NCI-H128 (cell line): ENCODE data around the gene CAMK2N2.

Experiments
- DNase-seq: peaks from one replicate; lab custom pipeline; 2025; ENCODE audit not compliant: unreplicated experiment; lab: John Stamatoyannopoulos, UW

Gene CAMK2N2

GRCh38 chr3:184240384-184241140, 20.8 kb downstream of the CAMK2N2 start:
- no peak for DNase-seq

GRCh38 chr3:184239708-184240107, 21.6 kb downstream of the CAMK2N2 start:
- DNase-seq: no peak

- DNase-seq: no peak
These were observed 22.1 kb downstream of the CAMK2N2 start for GRCh38 chr3:184239221-184239620.

GRCh38 chr3:184238246-184238818, 23.0 kb downstream of the CAMK2N2 start:
- no peak for DNase-seq

- DNase-seq: no peak
These were observed 23.5 kb downstream of the CAMK2N2 start for GRCh38 chr3:184237807-184238206.

GRCh38 chr3:184237211-184237610, 24.1 kb downstream of the CAMK2N2 start:
- no peak for DNase-seq

- no peak for DNase-seq
These were observed 24.7 kb downstream of the CAMK2N2 start for GRCh38 chr3:184236636-184237035.

- DNase-seq: no peak
These were observed 25.3 kb downstream of the CAMK2N2 start for GRCh38 chr3:184236033-184236410.

GRCh38 chr3:184235381-184236032, 25.8 kb downstream of the CAMK2N2 start:
- no peak for DNase-seq

- no peak for DNase-seq
These were observed 26.5 kb downstream of the CAMK2N2 start for GRCh38 chr3:184234671-184235380.

- no peak for DNase-seq
These were observed 27.1 kb downstream of the CAMK2N2 start for GRCh38 chr3:184234224-184234623.

- DNase-seq: no peak
These were observed 28.1 kb downstream of the CAMK2N2 start for GRCh38 chr3:184233127-184233843.

- no peak for DNase-seq
These were observed 29.7 kb downstream of the CAMK2N2 start for GRCh38 chr3:184231671-184232070.

- DNase-seq: no peak
These were observed 30.5 kb downstream of the CAMK2N2 start for GRCh38 chr3:184230603-184231528.

- DNase-seq: no peak
These were observed 31.2 kb downstream of the CAMK2N2 start for GRCh38 chr3:184230081-184230602.

- DNase-seq: peak; percentile 72
These were observed 31.8 kb downstream of the CAMK2N2 start, which contains the start of gene VWA5B2 for GRCh38 chr3:184229394-184230080. VWA5B2 (plus strand) TSS chr3:184229585; CDS start chr3:184230529, 944 bp downstream.

GRCh38 chr3:184228376-184229137, 32.8 kb downstream of the CAMK2N2 start:
- DNase-seq: no peak

GRCh38 chr3:184227481-184227935, 33.8 kb downstream of the CAMK2N2 start:
- DNase-seq: no peak
